Dendritic cell treated with granulocyte-macrophage colony-stimulating factor and Interleukin-4, amounts not matched to agents 40 ng/mL and 50 ng/mL, for 4 days (primary cell): Measurements from ENCODE around the gene PDCD1LG2.

ENCODE experiments used
- H3K27ac Mint-ChIP-seq: one replicate; pipeline ENCODE4 v1.8.0; 2022; ENCODE audit warnings: mild to moderate bottlenecking, mixed read lengths
- H3K27me3 Mint-ChIP-seq: one replicate; pipeline ENCODE4 v1.8.0; 2022; ENCODE audit warnings: mild to moderate bottlenecking, mixed read lengths
- H3K36me3 Mint-ChIP-seq: one replicate; pipeline ENCODE4 v1.8.0; 2022; ENCODE audit warnings: low read depth, mixed read lengths
- H3K4me1 Mint-ChIP-seq: one replicate; pipeline ENCODE4 v1.8.0; 2022; ENCODE audit warnings: low read depth, mixed read lengths
- H3K4me3 Mint-ChIP-seq: one replicate; pipeline ENCODE4 v1.8.0; 2022; ENCODE audit warnings: mild to moderate bottlenecking, moderate library complexity, mixed read lengths
- H3K9me3 Mint-ChIP-seq: one replicate; pipeline ENCODE4 v1.8.0; 2022; ENCODE audit warnings: mixed read lengths
- intact Hi-C: fragments of 100-400 bp; cut with micrococcal nuclease; formaldehyde crosslinking; loops from one replicate; pipeline ENCODE4 v1.15.0; 2022

Gene PDCD1LG2

GRCh38 chr9:5510989-5511388, 658 bp downstream of the PDCD1LG2 start:
- Mint-ChIP-seq H3K9me3 (no peaks in the 10 kb centered on the region), H3K4me3 (peak overlapping the region; percentile 92), H3K36me3 (peaks cover 47% of the 10 kb centered on the region), H3K27ac (peak overlapping the region; percentile 94), H3K4me1 (peaks cover 81% of the 10 kb centered on the region), H3K27me3 (no peaks in the 10 kb centered on the region)
- intact Hi-C loops = loop anchor here (2.0 to 5.0 kb wide), 2 partner anchors 20 to 59 kb away; partner anchors contain the start of gene CD274

- H3K9me3 Mint-ChIP-seq = no peaks in the 10 kb centered on the region
- H3K4me1 Mint-ChIP-seq = peaks cover 79% of the 10 kb centered on the region
- H3K36me3 Mint-ChIP-seq = peaks cover 51% of the 10 kb centered on the region
- intact Hi-C loops = loop anchor here (2.0 to 5.0 kb wide), 2 partner anchors 19 to 59 kb away; partner anchors contain the start of gene CD274
- H3K27me3 Mint-ChIP-seq = no peaks in the 10 kb centered on the region
- peak overlapping the region; percentile 94 for H3K27ac Mint-ChIP-seq
- H3K4me3 Mint-ChIP-seq = peak overlapping the region; percentile 92
Observed at GRCh38 chr9:5511476-5511875, 1.1 kb downstream of the PDCD1LG2 start.

GRCh38 chr9:5511935-5512580, 1.7 kb downstream of the PDCD1LG2 start:
- Mint-ChIP-seq H3K4me3 (peak overlapping the region; percentile 92), H3K4me1 (peaks cover 79% of the 10 kb centered on the region), H3K27ac (peak overlapping the region; percentile 94), H3K27me3 (no peaks in the 10 kb centered on the region), H3K36me3 (peaks cover 57% of the 10 kb centered on the region), H3K9me3 (no peaks in the 10 kb centered on the region)
- intact Hi-C loops = loop anchor here (2.0 to 5.0 kb wide), 3 partner anchors 17 to 60 kb away; partner anchors contain the start of gene CD274

- peak overlapping the region; percentile 92 for H3K4me3 Mint-ChIP-seq
- peaks cover 65% of the 10 kb centered on the region for H3K36me3 Mint-ChIP-seq
- H3K9me3 Mint-ChIP-seq = no peaks in the 10 kb centered on the region
- H3K27ac Mint-ChIP-seq = peak overlapping the region; percentile 94
- peaks cover 82% of the 10 kb centered on the region for H3K4me1 Mint-ChIP-seq
- intact Hi-C loops = loop anchor here (2.0 to 5.0 kb wide), 2 partner anchors 18 to 61 kb away; partner anchors contain the start of gene CD274
- H3K27me3 Mint-ChIP-seq = no peaks in the 10 kb centered on the region
Observed at GRCh38 chr9:5512658-5513452, 2.5 kb downstream of the PDCD1LG2 start.

- intact Hi-C loops = loop anchor here (2.0 to 5.0 kb wide), 2 partner anchors 19 to 62 kb away; partner anchors contain the start of gene CD274
- Mint-ChIP-seq H3K4me3 (peak overlapping the region; percentile 92), H3K4me1 (peaks cover 82% of the 10 kb centered on the region), H3K36me3 (peaks cover 76% of the 10 kb centered on the region), H3K27me3 (no peaks in the 10 kb centered on the region), H3K27ac (peak overlapping the region; percentile 94), H3K9me3 (no peaks in the 10 kb centered on the region)
Observed at GRCh38 chr9:5513966-5514616, 3.8 kb downstream of the PDCD1LG2 start.

GRCh38 chr9:5514617-5515260, 4.4 kb downstream of the PDCD1LG2 start:
- intact Hi-C loops = loop anchor here (5.0 kb wide), 1 partner anchor 62 kb away; the partner anchor contains the start of gene CD274
- Mint-ChIP-seq H3K4me1 (peaks cover 82% of the 10 kb centered on the region), H3K27ac (peak overlapping the region; percentile 94), H3K27me3 (no peaks in the 10 kb centered on the region), H3K4me3 (peak overlapping the region; percentile 35), H3K9me3 (no peaks in the 10 kb centered on the region), H3K36me3 (peaks cover 82% of the 10 kb centered on the region)

GRCh38 chr9:5515261-5515650, 4.9 kb downstream of the PDCD1LG2 start:
- H3K27ac Mint-ChIP-seq = peak overlapping the region; percentile 94
- H3K27me3 Mint-ChIP-seq = no peaks in the 10 kb centered on the region
- intact Hi-C loops = no loop called here
- peaks cover 86% of the 10 kb centered on the region for H3K36me3 Mint-ChIP-seq
- H3K4me3 Mint-ChIP-seq = peak overlapping the region; percentile 35
- peaks cover 81% of the 10 kb centered on the region for H3K4me1 Mint-ChIP-seq
- H3K9me3 Mint-ChIP-seq = no peaks in the 10 kb centered on the region

GRCh38 chr9:5516453-5517220, 6.3 kb downstream of the PDCD1LG2 start:
- Mint-ChIP-seq H3K27ac (peak overlapping the region; percentile 94), H3K9me3 (no peaks in the 10 kb centered on the region), H3K36me3 (peaks cover 88% of the 10 kb centered on the region), H3K4me3 (peak overlapping the region; percentile 49), H3K4me1 (peaks cover 85% of the 10 kb centered on the region), H3K27me3 (no peaks in the 10 kb centered on the region)
- intact Hi-C loops = no loop called here

- Mint-ChIP-seq H3K4me3 (peak overlapping the region; percentile 33), H3K9me3 (no peaks in the 10 kb centered on the region), H3K4me1 (peaks cover 84% of the 10 kb centered on the region), H3K27me3 (no peaks in the 10 kb centered on the region), H3K27ac (peak overlapping the region; percentile 94), H3K36me3 (peaks cover 88% of the 10 kb centered on the region)
- intact Hi-C loops = no loop called here
Observed at GRCh38 chr9:5518171-5518936, 8.0 kb downstream of the PDCD1LG2 start.

- peak overlapping the region; percentile 33 for H3K4me3 Mint-ChIP-seq
- intact Hi-C loops = no loop called here
- no peaks in the 10 kb centered on the region for H3K9me3 Mint-ChIP-seq
- peak overlapping the region; percentile 94 for H3K27ac Mint-ChIP-seq
- H3K36me3 Mint-ChIP-seq = peaks cover 88% of the 10 kb centered on the region
- peaks cover 84% of the 10 kb centered on the region for H3K4me1 Mint-ChIP-seq
- H3K27me3 Mint-ChIP-seq = no peaks in the 10 kb centered on the region
Observed at GRCh38 chr9:5518937-5519319, 8.6 kb downstream of the PDCD1LG2 start.

GRCh38 chr9:5524090-5524489, 13.8 kb downstream of the PDCD1LG2 start:
- peaks cover 86% of the 10 kb centered on the region for H3K36me3 Mint-ChIP-seq
- no peaks in the 10 kb centered on the region for H3K27me3 Mint-ChIP-seq
- intact Hi-C loops = loop anchor here (5.0 kb wide), 1 partner anchor 43 kb away; no protein-coding TSS in a partner anchor
- peaks cover 40% of the 10 kb centered on the region for H3K4me1 Mint-ChIP-seq
- H3K4me3 Mint-ChIP-seq = no peak overlapping the region
- peak overlapping the region; percentile 69 for H3K27ac Mint-ChIP-seq
- no peaks in the 10 kb centered on the region for H3K9me3 Mint-ChIP-seq

GRCh38 chr9:5529683-5530221, 19.4 kb downstream of the PDCD1LG2 start:
- H3K27me3 Mint-ChIP-seq = no peaks in the 10 kb centered on the region
- peaks cover 54% of the 10 kb centered on the region for H3K4me1 Mint-ChIP-seq
- H3K4me3 Mint-ChIP-seq = peak overlapping the region; percentile 17
- peaks cover 92% of the 10 kb centered on the region for H3K36me3 Mint-ChIP-seq
- no peaks in the 10 kb centered on the region for H3K9me3 Mint-ChIP-seq
- peak overlapping the region; percentile 87 for H3K27ac Mint-ChIP-seq
- intact Hi-C loops = loop anchor here (2.0 kb wide), 1 partner anchor 19 kb away; the partner anchor contains the start of gene PDCD1LG2
